ENCODE results near the gene ENTHD1. TPM values are rescaled to one million over a fixed set of nuclear protein-coding genes. Genes with fewer than 3 reads are reported as not detected.

Gene ENTHD1
- total RNA-seq, 1 donor from 2014 or later: not detected

- no peak for TF ChIP-seq CTCF (IDR thresholded peaks at IDR 0.05; ENCODE audit: partially characterized antibody, unreplicated experiment)
- peaks cover 13% of the 10 kb centered on the region for H3K4me1 Mint-ChIP-seq (ENCODE audit: low read depth, unreplicated experiment)
- H3K36me3 Mint-ChIP-seq (ENCODE audit: unreplicated experiment): no peaks in the 10 kb centered on the region
- no peaks in the 10 kb centered on the region for H3K9me3 Mint-ChIP-seq (ENCODE audit: unreplicated experiment)
- no peak overlapping the region for H3K4me3 Mint-ChIP-seq (ENCODE audit: unreplicated experiment)
- no peaks in the 10 kb centered on the region for H3K27me3 Mint-ChIP-seq (ENCODE audit: unreplicated experiment)
- H3K27ac Mint-ChIP-seq (ENCODE audit: unreplicated experiment): no peak overlapping the region
- no peak for DNase-seq
Observed at GRCh38 chr22:39913321-39913720, 19.8 kb upstream of the ENTHD1 start.

GRCh38 chr22:39910876-39911613, 17.5 kb upstream of the ENTHD1 start:
- Mint-ChIP-seq H3K36me3 (ENCODE audit: unreplicated experiment) (no peaks in the 10 kb centered on the region), H3K4me3 (ENCODE audit: unreplicated experiment) (no peak overlapping the region), H3K27ac (ENCODE audit: unreplicated experiment) (no peak overlapping the region), H3K9me3 (ENCODE audit: unreplicated experiment) (no peaks in the 10 kb centered on the region), H3K4me1 (ENCODE audit: low read depth, unreplicated experiment) (peaks cover 6% of the 10 kb centered on the region), H3K27me3 (ENCODE audit: unreplicated experiment) (no peaks in the 10 kb centered on the region)
- no peak for DNase-seq
- no peak for TF ChIP-seq CTCF (IDR thresholded peaks at IDR 0.05; ENCODE audit: partially characterized antibody, unreplicated experiment)

GRCh38 chr22:39908737-39909136, 15.2 kb upstream of the ENTHD1 start:
- Mint-ChIP-seq H3K9me3 (ENCODE audit: unreplicated experiment) (no peaks in the 10 kb centered on the region), H3K36me3 (ENCODE audit: unreplicated experiment) (no peaks in the 10 kb centered on the region), H3K4me1 (ENCODE audit: low read depth, unreplicated experiment) (no peaks in the 10 kb centered on the region), H3K4me3 (ENCODE audit: unreplicated experiment) (no peak overlapping the region), H3K27me3 (ENCODE audit: unreplicated experiment) (no peaks in the 10 kb centered on the region), H3K27ac (ENCODE audit: unreplicated experiment) (no peak overlapping the region)
- DNase-seq: no peak
- no peak for TF ChIP-seq CTCF (IDR thresholded peaks at IDR 0.05; ENCODE audit: partially characterized antibody, unreplicated experiment)

GRCh38 chr22:39908136-39908535, 14.6 kb upstream of the ENTHD1 start:
- Mint-ChIP-seq H3K27me3 (ENCODE audit: unreplicated experiment) (no peaks in the 10 kb centered on the region), H3K4me1 (ENCODE audit: low read depth, unreplicated experiment) (no peaks in the 10 kb centered on the region), H3K9me3 (ENCODE audit: unreplicated experiment) (no peaks in the 10 kb centered on the region), H3K27ac (ENCODE audit: unreplicated experiment) (no peak overlapping the region), H3K4me3 (ENCODE audit: unreplicated experiment) (no peak overlapping the region), H3K36me3 (ENCODE audit: unreplicated experiment) (no peaks in the 10 kb centered on the region)
- DNase-seq: no peak
- TF ChIP-seq CTCF (IDR thresholded peaks at IDR 0.05; ENCODE audit: partially characterized antibody, unreplicated experiment): no peak

GRCh38 chr22:39907605-39908097, 14.1 kb upstream of the ENTHD1 start:
- no peak overlapping the region for H3K27ac Mint-ChIP-seq (ENCODE audit: unreplicated experiment)
- no peak overlapping the region for H3K4me3 Mint-ChIP-seq (ENCODE audit: unreplicated experiment)
- no peaks in the 10 kb centered on the region for H3K9me3 Mint-ChIP-seq (ENCODE audit: unreplicated experiment)
- no peak for DNase-seq
- H3K4me1 Mint-ChIP-seq (ENCODE audit: low read depth, unreplicated experiment): no peaks in the 10 kb centered on the region
- H3K36me3 Mint-ChIP-seq (ENCODE audit: unreplicated experiment): no peaks in the 10 kb centered on the region
- H3K27me3 Mint-ChIP-seq (ENCODE audit: unreplicated experiment): no peaks in the 10 kb centered on the region
- no peak for TF ChIP-seq CTCF (IDR thresholded peaks at IDR 0.05; ENCODE audit: partially characterized antibody, unreplicated experiment)

All from glutamatergic neuron (in vitro differentiated cells).